Heart left ventricle (tissue), 16 donors: Measurements from ENCODE around the gene KCNJ6. TPM values are rescaled to one million over a fixed set of nuclear protein-coding genes. Genes with fewer than 3 reads are reported as not detected.

Experiments used
- ATAC-seq, 4 donors: fragments of 200-7000 bp; cut with Tn5 transposase; one replicate each; pipeline ENCODE4 v1.9.1; 2020 to 2022; ENCODE audit warnings: moderate library complexity in 4 of 4, mild to moderate bottlenecking in 3 of 4, moderate number of reproducible peaks in 1 of 4
- DNase-seq, 5 donors: peaks; one replicate each; pipeline ENCODE4 v3.0.0-alpha.2; 2020
- H3K27ac ChIP-seq, 12 donors: fragments of 200-600 bp; sonication (generic) in 4 of 12; one replicate each; pipeline versions ENCODE4 v1.5.0 to v1.8.0; 2016 to 2022; ENCODE audit warnings: mild to moderate bottlenecking in 2 of 12
- H3K27me3 ChIP-seq, 9 donors: fragments of 200-600 bp; sonication (generic) in 2 of 9; one replicate each; pipeline versions ENCODE4 v1.5.1 to v1.8.0; 2016 to 2022; ENCODE audit warnings: mild to moderate bottlenecking in 3 of 9
- H3K36me3 ChIP-seq, 9 donors: fragments of 200-600 bp; sonication (generic) in 2 of 9; one replicate each; pipeline versions ENCODE4 v1.5.0 to v1.8.0; 2018 to 2022; ENCODE audit warnings: mild to moderate bottlenecking in 2 of 9
- H3K4me1 ChIP-seq, 12 donors: fragments of 200-600 bp; sonication (generic) in 4 of 12; one replicate each; pipeline versions ENCODE4 v1.5.0 to v1.8.0; 2016 to 2022; ENCODE audit warnings: mild to moderate bottlenecking in 3 of 12
- H3K4me3 ChIP-seq, 12 donors: fragments of 200-600 bp; sonication (generic) in 4 of 12; one replicate each; pipeline versions ENCODE4 v1.5.0 to v1.8.0; 2017 to 2022; ENCODE audit warnings: mild to moderate bottlenecking in 9 of 12, moderate library complexity in 4 of 12
- H3K9me3 ChIP-seq, 12 donors: fragments of 200-600 bp; sonication (generic) in 4 of 12; one replicate each; pipeline versions ENCODE4 v1.5.0 to v1.8.0; 2016 to 2022; ENCODE audit warnings: mild to moderate bottlenecking in 1 of 12
- POLR2A ChIP-seq, 2 donors: fragments of 450-650 bp; IDR thresholded peaks; one replicate each; pipeline ENCODE4 v1.6.1; 2017; ENCODE audit warnings: antibody characterized with exemption in 2 of 2, mild to moderate bottlenecking in 2 of 2, moderate library complexity in 2 of 2
- WGBS, 4 donors: extraction: QIAGEN DNeasy Blood & Tissue Kit in 2 of 4; methylation state at CpG; one replicate each; pipeline versions ENCODE4 v1.1.5 to v1.1.7; 2013 to 2018; 5-methylcytosine and 5-hydroxymethylcytosine counted together
- intact Hi-C, 10 donors: fragments of 100-400 bp; cut with DNase I; formaldehyde crosslinking; loops; one replicate each; pipeline versions ENCODE4 v1.11.1 to v1.14.2; 2022
- polyA plus RNA-seq, 2 donors: library from polyadenylated mRNA; stranded (reverse); fragments of 200-250 nt; gene quantifications; one replicate each; pipeline ENCODE4 v1.2.3, GENCODE V29; 2013
- total RNA-seq, 9 donors: library from RNA; depleted of rRNA in 2 of 9; stranded (reverse); fragments of >200 nt in 2 of 9; fragmentation: NEBNext Ultra II Directional in 3 of 9; extraction: Animal tissue kit (Norgen Biotek cat#: 25700) in 3 of 9; gene quantifications; one replicate each; pipeline versions ENCODE4 v1.1.0 to v1.2.4, GENCODE V29; 2016 to 2023
- TF ChIP-seq, protein P1 (sequence below), 12 donors: fragments of 200-600 bp; sonication (generic) in 4 of 12; IDR thresholded peaks; one replicate each; pipeline versions ENCODE4 v1.5.0 to v1.8.0; 2018 to 2022; ENCODE audit warnings: antibody characterized with exemption in 12 of 12, mild to moderate bottlenecking in 5 of 12
- donor health status: ischemic (EF 13 %, LVEDD 7.1; RV severe dilation, severe dysfunction).
- donor health status: healthy with polysubstance abuse.
- donor health status: DM: no; HTN: yes; CAD: no.
- donor health status: DM: no; HTN: no; CAD: no.
- donor health status: ischemic (EF 25% LVEDD 6.9; RV normal size, moderate dysfunction).
- donor health status: ischemic (EF 25% LVEDD 5.7; RV mildly dilated, moderate dysfunction).
- donor health status: healthy.
- donor health status: DM: yes; HTN: yes; CAD: no.
- donor health status: ischemic (EF 35%, LVEDD 5.7; RV mildly dilated, moderate dysfunction).
- donor health status: nonischemic (EF 11% LVEDD 7.7; RV severe dilation, severe dysfunction).
- donor health status: DM: yes; HTN: yes; CAD: no.
- donor health status: PGD.
- donor health status: ischemic (EF 29% LVEDD 5.4; RV normal size, mild dysfunction).
- donor health status: nonischemic (EF 23%, LVEDD 6.1; RV moderate dilation, normal function).

KCNJ6 gene
- total and polyA plus RNA-seq, 11 donors = not detected

DNA sequence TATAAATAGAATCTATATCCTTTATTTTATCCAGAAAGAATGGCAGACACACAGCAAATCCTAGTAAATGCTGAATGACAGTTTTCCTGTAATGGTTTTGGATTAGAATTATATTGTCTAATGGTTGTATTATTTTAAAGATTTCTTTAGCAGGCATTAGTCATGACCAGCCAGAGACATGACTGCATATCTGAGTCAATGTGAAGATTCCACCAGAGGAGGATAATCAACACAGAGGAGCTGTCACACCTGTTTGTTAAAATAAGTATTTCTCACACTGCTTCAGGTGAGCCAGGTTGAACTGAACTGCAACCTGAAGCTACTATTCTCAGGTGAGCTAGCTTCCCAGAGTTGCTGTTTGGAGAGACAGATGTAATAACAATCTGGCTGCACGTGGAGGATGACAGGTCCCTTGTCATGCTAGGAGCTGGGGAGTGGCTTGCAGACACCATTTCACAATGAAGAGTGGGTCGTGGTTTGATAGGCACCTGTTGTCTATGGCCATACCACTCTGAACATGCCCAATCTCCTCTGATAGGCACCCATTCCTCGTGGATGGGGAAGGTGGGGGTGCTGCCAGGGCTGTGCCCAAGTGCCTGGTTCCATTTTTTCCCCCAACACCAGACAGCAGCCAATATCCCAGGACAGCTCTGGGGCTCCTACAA lies 94.3 kb downstream of the KCNJ6 start:
- ATAC-seq = no peak
- 43 to 64% (median 60%) methylated on average over 3 of the region's 3 CpGs for WGBS, 4 donors
- H3K4me1 ChIP-seq = no peaks in the 10 kb centered on the region
- no peaks in the 10 kb centered on the region for H3K36me3 ChIP-seq
- H3K4me3 ChIP-seq = no peak overlapping the region
- intact Hi-C loops = no loop called here
- TF ChIP-seq, protein P1, sequence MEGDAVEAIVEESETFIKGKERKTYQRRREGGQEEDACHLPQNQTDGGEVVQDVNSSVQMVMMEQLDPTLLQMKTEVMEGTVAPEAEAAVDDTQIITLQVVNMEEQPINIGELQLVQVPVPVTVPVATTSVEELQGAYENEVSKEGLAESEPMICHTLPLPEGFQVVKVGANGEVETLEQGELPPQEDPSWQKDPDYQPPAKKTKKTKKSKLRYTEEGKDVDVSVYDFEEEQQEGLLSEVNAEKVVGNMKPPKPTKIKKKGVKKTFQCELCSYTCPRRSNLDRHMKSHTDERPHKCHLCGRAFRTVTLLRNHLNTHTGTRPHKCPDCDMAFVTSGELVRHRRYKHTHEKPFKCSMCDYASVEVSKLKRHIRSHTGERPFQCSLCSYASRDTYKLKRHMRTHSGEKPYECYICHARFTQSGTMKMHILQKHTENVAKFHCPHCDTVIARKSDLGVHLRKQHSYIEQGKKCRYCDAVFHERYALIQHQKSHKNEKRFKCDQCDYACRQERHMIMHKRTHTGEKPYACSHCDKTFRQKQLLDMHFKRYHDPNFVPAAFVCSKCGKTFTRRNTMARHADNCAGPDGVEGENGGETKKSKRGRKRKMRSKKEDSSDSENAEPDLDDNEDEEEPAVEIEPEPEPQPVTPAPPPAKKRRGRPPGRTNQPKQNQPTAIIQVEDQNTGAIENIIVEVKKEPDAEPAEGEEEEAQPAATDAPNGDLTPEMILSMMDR (IDR thresholded peaks at IDR 0.05) = no peak
- TF ChIP-seq POLR2A (IDR thresholded peaks at IDR 0.05) = no peak
- H3K27me3 ChIP-seq = peaks cover 0 to 11% (median 0%) of the 10 kb centered on the region in 9 donors
- H3K9me3 ChIP-seq = no peaks in the 10 kb centered on the region
- no peak overlapping the region for H3K27ac ChIP-seq
- no peak for DNase-seq

DNA sequence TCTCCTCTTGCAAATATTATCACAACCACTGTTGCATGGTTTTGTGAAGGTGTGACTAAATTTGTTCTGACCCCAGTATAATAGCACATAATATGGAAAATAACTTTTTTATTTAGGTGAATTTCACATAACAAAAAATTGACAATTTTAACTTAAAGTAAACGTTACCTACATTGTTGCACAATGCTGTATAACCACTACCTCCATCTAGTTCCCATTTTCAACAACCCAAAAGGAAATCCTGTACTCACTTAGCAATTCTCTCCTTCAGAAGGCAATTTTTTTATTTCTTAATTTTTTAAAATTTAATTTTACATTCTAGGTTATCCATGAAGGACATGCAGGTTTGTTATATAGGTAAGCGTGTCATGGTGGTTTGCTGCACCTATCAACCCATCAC lies 95.2 kb downstream of the KCNJ6 start:
- 81 to 88% (median 87%) methylated on average over 2 of the region's 2 CpGs for WGBS, 4 donors
- H3K9me3 ChIP-seq = no peaks in the 10 kb centered on the region
- intact Hi-C loops = no loop called here
- TF ChIP-seq, protein P1 (IDR thresholded peaks at IDR 0.05) = no peak
- TF ChIP-seq POLR2A (IDR thresholded peaks at IDR 0.05) = no peak
- peaks cover 0 to 11% (median 0%) of the 10 kb centered on the region in 9 donors for H3K27me3 ChIP-seq
- ATAC-seq (no peak), DNase-seq (no peak)
- H3K27ac ChIP-seq = no peak overlapping the region
- no peaks in the 10 kb centered on the region for H3K36me3 ChIP-seq
- H3K4me3 ChIP-seq = no peak overlapping the region
- H3K4me1 ChIP-seq = no peaks in the 10 kb centered on the region

- no peak for TF ChIP-seq POLR2A (IDR thresholded peaks at IDR 0.05)
- TF ChIP-seq, protein P1 (IDR thresholded peaks at IDR 0.05) = no peak
- ATAC-seq (no peak), DNase-seq (no peak)
- no peaks in the 10 kb centered on the region for H3K4me1 ChIP-seq
- intact Hi-C loops = no loop called here
- H3K27me3 ChIP-seq = peaks cover 0 to 10% (median 0%) of the 10 kb centered on the region in 9 donors
- H3K36me3 ChIP-seq = no peaks in the 10 kb centered on the region
- no peak overlapping the region for H3K27ac ChIP-seq
- H3K4me3 ChIP-seq = no peak overlapping the region
- no peaks in the 10 kb centered on the region for H3K9me3 ChIP-seq
Observed at GRCh38 chr21:37819372-37819771, 96.9 kb downstream of the KCNJ6 start.

GRCh38 chr21:37817242-37817641 lies 99.0 kb downstream of the KCNJ6 start:
- TF ChIP-seq, protein P1 (IDR thresholded peaks at IDR 0.05) = no peak
- no peak for TF ChIP-seq POLR2A (IDR thresholded peaks at IDR 0.05)
- no peaks in the 10 kb centered on the region for H3K27me3 ChIP-seq
- intact Hi-C loops = no loop called here
- no peaks in the 10 kb centered on the region for H3K4me1 ChIP-seq
- no peak overlapping the region for H3K4me3 ChIP-seq
- ATAC-seq (no peak), DNase-seq (no peak)
- no peaks in the 10 kb centered on the region for H3K36me3 ChIP-seq
- peaks cover 0 to 15% (median 5%) of the 10 kb centered on the region in 12 donors for H3K9me3 ChIP-seq
- no peak overlapping the region for H3K27ac ChIP-seq
